Liver (tissue), 3 donors: Measurements from ENCODE around the gene EXOC3L2.

Experiments
- GABPA ChIP-seq, 2 donors: IDR thresholded peaks in 1 of 2; conservative IDR thresholded peaks in 1 of 2; 2 replicates each; pipeline ENCODE4 v1.6.1; 2016; ENCODE audit warnings: antibody characterized with exemption in 2 of 2, mild to moderate bottlenecking in 1 of 2, moderate library complexity in 1 of 2
- TAF1 ChIP-seq: conservative IDR thresholded peaks from 2 replicates; pipeline ENCODE4 v1.6.1; 2016; ENCODE audit warnings: antibody characterized with exemption, mild to moderate bottlenecking
- TF ChIP-seq, protein P1 (sequence below): fragments of 150-350 bp; IDR thresholded peaks from 2 replicates; pipeline ENCODE4 v1.5.1; 2017; ENCODE audit warnings: improper control_type of control experiment, low read depth, low read length; ENCODE audit not compliant: missing input control
- donor health status: healthy.
- donor health status: healthy.

DNA sequence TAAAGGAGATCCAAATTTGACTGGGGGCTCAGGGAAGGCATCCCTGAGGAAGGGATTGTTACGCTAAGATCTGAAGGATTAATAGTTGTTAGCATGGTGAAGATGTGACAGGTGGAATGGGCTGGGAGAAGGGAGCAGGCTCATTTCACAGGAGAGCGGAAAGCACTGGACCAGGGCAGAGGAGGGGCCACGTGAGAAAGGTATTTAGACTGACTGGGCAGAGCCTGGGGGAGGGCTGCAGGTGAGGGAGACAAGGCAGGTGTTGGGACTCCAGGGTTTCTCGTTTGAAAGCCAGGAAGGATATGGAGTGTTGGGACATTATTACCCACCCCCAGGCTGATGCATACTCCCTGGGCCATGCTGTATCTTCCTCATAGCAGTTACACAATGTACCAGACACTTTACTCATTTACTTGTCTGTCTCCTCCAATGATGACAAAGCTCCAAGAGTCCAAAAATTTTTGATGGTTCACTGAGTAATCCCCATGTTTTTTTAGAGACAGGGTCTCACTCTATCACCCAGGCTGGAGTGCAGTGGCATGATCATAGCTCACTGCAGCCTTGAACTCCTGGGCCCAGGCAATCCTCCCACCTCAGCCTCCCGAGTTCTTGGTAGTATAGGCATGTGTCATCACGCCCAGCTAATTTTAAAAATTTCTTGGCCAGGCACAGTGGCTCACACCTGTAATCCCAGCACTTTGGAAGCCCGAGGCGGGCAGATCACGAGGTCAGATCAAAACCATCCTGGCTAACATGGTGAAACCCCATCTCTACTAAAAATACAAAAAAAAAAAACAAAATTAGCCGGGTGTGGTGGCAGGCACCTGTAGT lies 69.5 kb downstream of the EXOC3L2 start:
- no peak for TF ChIP-seq TAF1
- TF ChIP-seq, protein P1, sequence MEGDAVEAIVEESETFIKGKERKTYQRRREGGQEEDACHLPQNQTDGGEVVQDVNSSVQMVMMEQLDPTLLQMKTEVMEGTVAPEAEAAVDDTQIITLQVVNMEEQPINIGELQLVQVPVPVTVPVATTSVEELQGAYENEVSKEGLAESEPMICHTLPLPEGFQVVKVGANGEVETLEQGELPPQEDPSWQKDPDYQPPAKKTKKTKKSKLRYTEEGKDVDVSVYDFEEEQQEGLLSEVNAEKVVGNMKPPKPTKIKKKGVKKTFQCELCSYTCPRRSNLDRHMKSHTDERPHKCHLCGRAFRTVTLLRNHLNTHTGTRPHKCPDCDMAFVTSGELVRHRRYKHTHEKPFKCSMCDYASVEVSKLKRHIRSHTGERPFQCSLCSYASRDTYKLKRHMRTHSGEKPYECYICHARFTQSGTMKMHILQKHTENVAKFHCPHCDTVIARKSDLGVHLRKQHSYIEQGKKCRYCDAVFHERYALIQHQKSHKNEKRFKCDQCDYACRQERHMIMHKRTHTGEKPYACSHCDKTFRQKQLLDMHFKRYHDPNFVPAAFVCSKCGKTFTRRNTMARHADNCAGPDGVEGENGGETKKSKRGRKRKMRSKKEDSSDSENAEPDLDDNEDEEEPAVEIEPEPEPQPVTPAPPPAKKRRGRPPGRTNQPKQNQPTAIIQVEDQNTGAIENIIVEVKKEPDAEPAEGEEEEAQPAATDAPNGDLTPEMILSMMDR = no peak
- TF ChIP-seq GABPA (IDR thresholded peaks at IDR 0.05 in 1 of 2, conservative IDR thresholded peaks at IDR 0.05 in 1 of 2) = no peak
